GM21515 (cell line): Measurements from ENCODE around the gene RBM20.
"Not testable (repeated sequence)": the region's sequence is repeated elsewhere in the genome, so short reads cannot be mapped to it uniquely, and the experiment has no call there.

Source experiments
- ATAC-seq: cut with Tn5 transposase; IDR thresholded peaks from one replicate; pipeline ENCODE4 v1.9.1; 2021; ENCODE audit not compliant: unreplicated experiment

RBM20 gene

GRCh38 chr10:110758128-110758765, 114.1 kb downstream of the RBM20 start:
- no peak for ATAC-seq

- ATAC-seq: no peak
These were observed 114.8 kb downstream of the RBM20 start for GRCh38 chr10:110758898-110759297.

- ATAC-seq: no peak
These were observed 115.4 kb downstream of the RBM20 start for GRCh38 chr10:110759523-110759922.

- no peak for ATAC-seq
These were observed 118.1 kb downstream of the RBM20 start for GRCh38 chr10:110762109-110762848.

GRCh38 chr10:110762849-110763211, 118.7 kb downstream of the RBM20 start:
- no peak for ATAC-seq

GRCh38 chr10:110764378-110764777, 120.2 kb downstream of the RBM20 start:
- ATAC-seq: no peak

- ATAC-seq: no peak
These were observed 120.8 kb downstream of the RBM20 start for GRCh38 chr10:110764793-110765512.

- no peak for ATAC-seq
These were observed 121.6 kb downstream of the RBM20 start for GRCh38 chr10:110765513-110766319.

GRCh38 chr10:110767601-110768000, 123.5 kb downstream of the RBM20 start:
- ATAC-seq: not testable (repeated sequence)

GRCh38 chr10:110770243-110770642, 126.1 kb downstream of the RBM20 start:
- no peak for ATAC-seq

GRCh38 chr10:110771486-110771885, 127.3 kb downstream of the RBM20 start:
- ATAC-seq: no peak

GRCh38 chr10:110771991-110772390, 127.9 kb downstream of the RBM20 start:
- no peak for ATAC-seq

GRCh38 chr10:110772454-110773025, 128.4 kb downstream of the RBM20 start:
- no peak for ATAC-seq

- ATAC-seq: no peak
These were observed 129.5 kb downstream of the RBM20 start for GRCh38 chr10:110773693-110774068.

GRCh38 chr10:110774069-110775019, 130.2 kb downstream of the RBM20 start:
- ATAC-seq: peak; percentile 97

GRCh38 chr10:110775020-110775375, 130.9 kb downstream of the RBM20 start:
- no peak for ATAC-seq

GRCh38 chr10:110775406-110775805, 131.3 kb downstream of the RBM20 start:
- no peak for ATAC-seq

- no peak for ATAC-seq
These were observed 132.9 kb downstream of the RBM20 start for GRCh38 chr10:110777017-110777416.

GRCh38 chr10:110777661-110778060, 133.5 kb downstream of the RBM20 start:
- no peak for ATAC-seq

GRCh38 chr10:110778211-110778610, 134.1 kb downstream of the RBM20 start:
- no peak for ATAC-seq
